Activated CD4-positive, alpha-beta T cell treated with anti-CD3 and anti-CD28 coated beads, Interleukin-2, amount 50 U/mL, for 24 hours (primary cell): ENCODE results near the gene NR0B2.
A peak's percentile ranks its signal among the peaks of the same experiment; 100 is the strongest.
"Not testable (repeated sequence)": the region's sequence is repeated elsewhere in the genome, so short reads cannot be mapped to it uniquely, and the experiment has no call there.

Source experiments
- DNase-seq, 2 donors: peaks; one replicate each; pipeline ENCODE4 v3.0.0-alpha.2; 2020; ENCODE audit warnings: low read depth in 1 of 2, low spot score in 1 of 2

NR0B2 gene

DNA sequence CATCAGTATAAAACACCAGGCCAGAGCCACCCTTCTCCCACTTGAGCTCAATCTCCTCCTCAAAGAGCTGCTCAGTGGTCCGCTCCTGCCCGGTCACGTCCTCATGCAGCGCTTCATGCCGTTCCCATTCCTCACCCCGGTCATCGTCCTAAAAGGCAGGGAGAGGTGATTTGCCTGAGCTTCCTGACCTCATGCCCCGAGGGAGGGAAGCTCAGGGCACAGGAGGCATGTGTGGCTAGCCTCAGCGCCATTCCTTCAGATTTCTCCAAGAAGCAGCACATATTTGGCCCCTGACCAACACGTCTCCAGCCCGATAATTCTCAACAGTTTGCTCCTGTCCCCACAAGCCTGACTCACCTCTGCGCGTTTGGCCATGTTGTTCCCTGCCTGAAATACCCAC lies 19.5 kb downstream of the NR0B2 start:
- no peak for DNase-seq

- no peak for DNase-seq
These were observed 23.3 kb downstream of the NR0B2 start for GRCh38 chr1:26890467-26890796.

DNA sequence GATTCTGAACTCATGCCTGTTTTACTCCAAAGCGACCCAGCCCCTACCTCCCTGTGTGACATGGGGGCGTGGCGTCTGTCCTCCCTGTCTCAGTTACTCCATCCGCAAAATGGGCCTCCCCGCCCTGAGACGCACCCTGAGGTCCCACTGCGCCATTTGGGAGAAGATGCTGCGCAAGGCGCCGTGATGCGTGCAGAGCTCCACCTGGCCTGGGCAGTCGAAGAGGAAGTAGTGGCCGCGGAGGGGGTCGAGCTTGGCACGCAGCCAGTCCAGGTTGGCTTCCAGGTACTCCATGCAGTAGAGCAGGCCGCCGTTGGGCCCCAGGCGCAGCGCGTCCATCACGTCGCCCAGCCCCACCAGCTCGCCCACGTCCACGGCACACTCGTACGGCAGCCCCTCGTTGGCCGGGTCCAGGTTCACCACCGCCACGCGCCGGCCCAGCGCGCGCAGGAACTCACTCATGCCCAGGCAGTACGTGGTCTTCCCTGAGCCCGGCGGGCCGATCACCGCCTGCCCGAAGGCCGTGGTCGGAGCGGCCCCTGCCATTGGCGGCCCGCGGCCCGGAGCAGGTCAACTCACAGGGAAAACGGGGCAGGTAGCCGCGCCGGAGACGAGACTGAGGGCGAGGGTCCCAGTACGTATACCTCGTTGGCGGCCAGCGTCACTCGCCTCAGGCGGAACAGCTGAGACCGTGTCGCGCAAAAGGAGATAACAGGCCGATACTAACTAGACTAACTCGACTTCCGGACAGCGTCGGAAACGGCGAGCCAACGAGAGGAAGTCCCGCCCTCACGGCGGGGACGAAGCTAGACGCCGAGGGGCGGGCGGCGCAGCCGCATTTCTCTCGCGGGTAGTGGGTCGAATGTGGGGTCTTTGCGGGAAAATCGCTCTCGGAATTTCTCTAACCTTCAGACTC lies 24.0 kb downstream of the NR0B2 start, which contains the start of gene GPN2:
Gene GPN2 (minus strand): TSS at position 733 of the 916 bp plus-strand sequence. CDS start 187 bp downstream, at position 546.
- DNase-seq, result peak; percentile 54 to 73

DNA sequence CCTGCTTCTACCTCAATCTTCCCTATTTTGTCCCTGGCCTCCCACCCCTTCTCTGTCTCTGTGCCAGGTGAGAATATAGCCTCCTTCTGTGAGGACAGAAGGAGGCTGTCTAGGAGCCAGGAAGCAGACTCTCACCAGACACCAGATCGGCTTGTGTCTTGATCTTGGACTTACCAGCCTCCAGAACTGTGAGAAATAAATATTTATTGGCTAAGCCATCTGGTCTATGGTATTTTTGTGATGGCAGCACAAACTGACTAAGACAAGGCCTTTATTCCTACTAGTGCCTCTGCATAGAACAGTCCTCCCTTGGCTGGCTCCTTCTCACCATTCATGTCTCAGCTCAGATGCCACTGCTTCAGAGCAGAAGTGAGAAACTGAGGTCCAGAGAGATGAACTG lies 25.5 kb downstream of the NR0B2 start:
- DNase-seq, result no peak

DNA sequence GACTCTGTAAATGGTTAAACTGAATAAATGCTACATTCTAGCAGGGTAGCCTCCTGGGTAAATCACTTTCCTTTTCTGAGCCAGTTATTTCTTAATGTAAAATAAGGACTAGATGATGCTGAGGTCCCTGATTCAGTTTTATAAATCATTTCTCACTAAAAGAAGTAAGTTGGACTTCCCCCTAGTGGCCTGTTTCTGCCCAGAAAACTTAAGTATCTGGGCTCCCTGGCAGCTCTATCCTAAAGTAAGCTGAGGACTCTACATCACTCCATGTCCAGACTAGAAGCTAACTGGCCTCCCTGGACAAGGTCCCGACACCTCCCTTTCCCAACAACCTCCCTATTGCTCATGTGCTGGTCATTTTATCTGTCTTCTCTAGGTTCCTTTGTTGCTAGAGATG lies 26.6 kb downstream of the NR0B2 start:
- DNase-seq, result no peak

DNA sequence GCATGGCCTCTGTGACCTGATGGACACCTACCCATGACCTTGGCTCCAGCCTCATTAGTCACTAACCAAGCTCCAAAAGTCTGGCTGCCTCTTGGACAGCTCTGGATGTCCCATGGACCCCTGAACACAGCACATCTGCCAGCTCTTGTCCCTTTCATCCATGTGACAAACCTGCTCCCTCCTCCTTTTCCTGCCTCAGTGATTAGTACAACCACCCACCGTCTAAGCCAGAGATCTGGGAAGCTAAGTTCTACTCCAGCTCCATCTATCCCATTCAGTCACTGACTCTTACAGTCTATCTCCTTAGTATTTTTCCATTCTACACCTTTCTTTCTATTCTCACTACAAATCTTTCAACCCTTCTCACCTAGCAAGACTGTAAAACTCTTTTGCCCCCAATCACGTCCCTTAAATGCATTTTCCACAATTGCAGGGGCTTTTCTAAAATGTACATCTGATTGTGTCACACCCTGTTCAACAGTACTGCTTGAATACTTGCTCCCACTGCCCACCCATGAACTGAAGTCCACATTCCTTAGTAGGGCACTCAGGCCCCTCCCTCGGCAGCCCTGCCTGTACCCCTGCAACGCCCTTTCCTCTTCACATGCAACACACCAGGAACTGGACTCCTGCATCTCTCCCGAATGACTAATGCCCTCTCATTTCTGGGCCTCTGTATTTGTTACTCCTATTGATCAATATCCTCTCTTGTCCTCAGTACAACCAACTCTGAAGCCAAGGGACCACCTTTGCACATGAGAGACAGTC lies 30.9 kb downstream of the NR0B2 start:
- no peak for DNase-seq

DNA sequence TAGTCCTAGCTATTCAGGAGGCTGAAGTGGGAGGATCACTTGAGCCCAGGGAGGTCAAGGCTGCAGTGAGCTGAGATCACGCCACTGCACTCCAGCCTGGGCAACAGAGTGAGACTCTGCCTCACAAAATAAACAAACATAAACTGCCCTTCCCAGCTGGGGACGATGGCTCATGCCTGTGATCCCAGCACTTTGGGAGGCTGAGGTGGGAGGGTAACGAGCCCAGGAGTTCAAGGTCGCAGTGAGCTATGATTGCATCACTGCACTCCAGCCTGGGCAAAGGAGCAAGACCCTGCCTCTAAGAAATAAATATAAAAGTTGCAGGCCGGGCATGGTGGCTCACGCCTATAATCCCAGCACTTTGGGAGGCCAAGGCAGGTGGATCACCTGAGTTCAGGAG lies 32.2 kb downstream of the NR0B2 start:
- DNase-seq, result not testable (repeated sequence)

- DNase-seq, result no peak
These were observed 34.0 kb downstream of the NR0B2 start for GRCh38 chr1:26879793-26880192.

GRCh38 chr1:26877326-26877725 lies 36.4 kb downstream of the NR0B2 start:
- no peak for DNase-seq

GRCh38 chr1:26874896-26875295 lies 38.9 kb downstream of the NR0B2 start:
- no peak for DNase-seq

- not testable (repeated sequence) for DNase-seq
These were observed 40.7 kb downstream of the NR0B2 start for GRCh38 chr1:26873097-26873496.

GRCh38 chr1:26864610-26865480 lies 48.9 kb downstream of the NR0B2 start:
- DNase-seq, result peak; percentile 84 to 90

DNA sequence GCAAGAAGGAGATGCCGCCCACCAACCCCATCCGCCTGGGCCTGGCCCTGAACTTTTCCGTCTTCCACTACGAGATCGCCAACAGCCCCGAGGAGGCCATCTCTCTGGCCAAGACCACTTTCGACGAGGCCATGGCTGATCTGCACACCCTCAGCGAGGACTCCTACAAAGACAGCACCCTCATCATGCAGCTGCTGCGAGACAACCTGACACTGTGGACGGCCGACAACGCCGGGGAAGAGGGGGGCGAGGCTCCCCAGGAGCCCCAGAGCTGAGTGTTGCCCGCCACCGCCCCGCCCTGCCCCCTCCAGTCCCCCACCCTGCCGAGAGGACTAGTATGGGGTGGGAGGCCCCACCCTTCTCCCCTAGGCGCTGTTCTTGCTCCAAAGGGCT lies 50.1 kb downstream of the NR0B2 start:
- no peak for DNase-seq

DNA sequence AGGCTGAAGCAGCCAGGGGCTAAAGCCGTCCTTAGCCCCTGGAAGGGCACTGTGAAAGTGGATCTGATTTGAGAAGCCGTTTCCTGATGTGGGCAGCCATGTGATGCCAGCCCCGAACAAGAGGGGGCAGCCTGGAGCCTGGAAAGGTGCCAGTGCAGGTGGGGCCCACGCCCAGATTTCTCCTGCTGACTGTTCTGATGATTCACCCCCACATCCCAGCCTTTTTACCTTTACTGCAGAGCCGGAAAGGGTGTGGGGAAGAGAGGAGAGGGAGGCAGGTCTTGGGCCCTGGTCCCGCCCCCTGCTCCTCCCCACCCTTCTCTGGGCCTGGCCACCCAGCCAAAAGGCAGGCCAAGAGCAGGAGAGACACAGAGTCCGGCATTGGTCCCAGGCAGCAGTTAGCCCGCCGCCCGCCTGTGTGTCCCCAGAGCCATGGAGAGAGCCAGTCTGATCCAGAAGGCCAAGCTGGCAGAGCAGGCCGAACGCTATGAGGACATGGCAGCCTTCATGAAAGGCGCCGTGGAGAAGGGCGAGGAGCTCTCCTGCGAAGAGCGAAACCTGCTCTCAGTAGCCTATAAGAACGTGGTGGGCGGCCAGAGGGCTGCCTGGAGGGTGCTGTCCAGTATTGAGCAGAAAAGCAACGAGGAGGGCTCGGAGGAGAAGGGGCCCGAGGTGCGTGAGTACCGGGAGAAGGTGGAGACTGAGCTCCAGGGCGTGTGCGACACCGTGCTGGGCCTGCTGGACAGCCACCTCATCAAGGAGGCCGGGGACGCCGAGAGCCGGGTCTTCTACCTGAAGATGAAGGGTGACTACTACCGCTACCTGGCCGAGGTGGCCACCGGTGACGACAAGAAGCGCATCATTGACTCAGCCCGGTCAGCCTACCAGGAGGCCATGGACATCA lies 50.7 kb downstream of the NR0B2 start, which contains the start of gene SFN:
Gene SFN (plus strand): TSS at position 369 of the 904 bp plus-strand sequence. CDS start 64 bp downstream, at position 433.
- DNase-seq, result peak in 1 of 2 donors; percentile 39

DNA sequence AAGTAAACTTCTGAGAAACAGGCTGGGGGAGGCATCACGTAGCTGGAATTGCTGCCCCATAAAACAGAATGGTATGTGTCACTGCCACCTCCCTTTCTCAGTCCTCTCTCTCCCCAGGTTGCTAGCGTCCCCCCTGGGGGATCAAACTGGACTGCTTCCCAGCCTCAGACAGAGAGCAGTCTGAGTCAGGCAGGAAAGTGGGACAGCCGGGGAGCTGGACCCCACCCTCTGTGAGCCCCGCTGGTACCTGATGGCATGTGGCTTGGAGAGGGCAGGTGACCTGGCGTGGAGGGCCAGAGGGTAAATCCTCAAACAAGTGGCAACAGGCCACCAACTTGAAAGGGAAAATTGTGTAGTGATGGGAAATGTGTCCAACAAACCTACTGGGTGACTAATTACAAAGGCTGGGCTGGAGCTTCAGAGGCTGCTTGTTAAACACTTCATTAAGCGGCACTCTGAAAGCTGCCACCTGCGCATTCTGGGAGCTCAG lies 51.8 kb downstream of the NR0B2 start:
- DNase-seq, result no peak
